Left renal pelvis (tissue), 4 donors: Measurements from ENCODE around the gene ANO6. TPM values are rescaled to one million over a fixed set of nuclear protein-coding genes. Genes with fewer than 3 reads are reported as not detected.

Experiments
- DNase-seq, 4 donors: peaks; one replicate each; pipeline ENCODE4 v3.0.0-alpha.2; 2013; ENCODE audit warnings: low read depth in 4 of 4, low spot score in 3 of 4
- polyA plus RNA-seq, 4 donors: library from polyadenylated mRNA; unstranded; fragments of 120-200 nt; gene quantifications; one replicate each; pipeline ENCODE4 v1.2.1, GENCODE V29; 2013; ENCODE audit not compliant: insufficient read length in 4 of 4

Gene ANO6
- polyA plus RNA-seq, 4 donors: 62.2 to 88.2 (median 79.6) TPM

- DNase-seq: no peak
Measured at GRCh38 chr12:45337835-45338234, 121.9 kb downstream of the ANO6 start.

- no peak for DNase-seq
Measured at GRCh38 chr12:45338272-45338671, 122.4 kb downstream of the ANO6 start.

- DNase-seq: no peak
Measured at GRCh38 chr12:45339035-45339434, 123.1 kb downstream of the ANO6 start.

- no peak for DNase-seq
Measured at GRCh38 chr12:45342171-45342570, 126.3 kb downstream of the ANO6 start.

GRCh38 chr12:45342848-45343247 is 127.0 kb downstream of the ANO6 start:
- DNase-seq: no peak

- DNase-seq: no peak
Measured at GRCh38 chr12:45343269-45344051, 127.6 kb downstream of the ANO6 start.

- DNase-seq: no peak
Measured at GRCh38 chr12:45348311-45348710, 132.4 kb downstream of the ANO6 start.

- DNase-seq: no peak
Measured at GRCh38 chr12:45348986-45349385, 133.1 kb downstream of the ANO6 start.

- no peak for DNase-seq
Measured at GRCh38 chr12:45349916-45350315, 134.0 kb downstream of the ANO6 start.

- no peak for DNase-seq
Measured at GRCh38 chr12:45350861-45351260, 135.0 kb downstream of the ANO6 start.

- no peak for DNase-seq
Measured at GRCh38 chr12:45351921-45352670, 136.2 kb downstream of the ANO6 start.

GRCh38 chr12:45353944-45354343 is 138.0 kb downstream of the ANO6 start:
- no peak for DNase-seq

- DNase-seq: no peak
Measured at GRCh38 chr12:45354399-45354798, 138.5 kb downstream of the ANO6 start.

GRCh38 chr12:45355730-45356129 is 139.8 kb downstream of the ANO6 start:
- no peak for DNase-seq

GRCh38 chr12:45356822-45357538 is 141.1 kb downstream of the ANO6 start:
- no peak for DNase-seq

- peak; percentile 24 to 41 (median 31) for DNase-seq
Measured at GRCh38 chr12:45357539-45358417, 141.9 kb downstream of the ANO6 start.

GRCh38 chr12:45362291-45362690 is 146.4 kb downstream of the ANO6 start:
- no peak for DNase-seq

GRCh38 chr12:45363903-45364302 is 148.0 kb downstream of the ANO6 start:
- no peak for DNase-seq

- DNase-seq: no peak
Measured at GRCh38 chr12:45368841-45369489, 153.1 kb downstream of the ANO6 start.

- DNase-seq: no peak
Measured at GRCh38 chr12:45377815-45378214, 161.9 kb downstream of the ANO6 start.
